HepG2 (cell line): ENCODE results near the gene KHNYN. TPM values are rescaled to one million over a fixed set of nuclear protein-coding genes. Genes with fewer than 3 reads are reported as not detected.
A peak's percentile ranks its signal among the peaks of the same experiment; 100 is the strongest.

Experiments
- ATF1 ChIP-seq: IDR thresholded peaks from 2 replicates; pipeline ENCODE4 v1.6.1; 2016; ENCODE audit warnings: mild to moderate bottlenecking, control low read depth
- ATRX ChIP-seq: sonication (generic); formaldehyde crosslinking; IDR thresholded peaks from 2 replicates; pipeline ENCODE4 v1.4.0; 2020; ENCODE audit warnings: missing genetic modification reagents, borderline replicate concordance
- EED ChIP-seq: sonication (generic); formaldehyde crosslinking; IDR thresholded peaks from 2 replicates; pipeline ENCODE4 v1.5.0; 2020; ENCODE audit warnings: mild to moderate bottlenecking, missing genetic modification reagents
- ELK4 ChIP-seq: sonication (generic); formaldehyde crosslinking; IDR thresholded peaks from 2 replicates; pipeline ENCODE4 v1.9.0; 2021; ENCODE audit warnings: missing genetic modification reagents, borderline replicate concordance
- FOXO1 ChIP-seq: sonication (generic); formaldehyde crosslinking; IDR thresholded peaks from 2 replicates; pipeline ENCODE4 v1.4.0; 2020; ENCODE audit warnings: missing genetic modification reagents
- GABPA ChIP-seq, 2 experiments: IDR thresholded peaks; 2 replicates each; pipeline ENCODE4 v1.6.1; 2011 to 2016; ENCODE audit warnings: low read depth in 2 of 2, low read length in 1 of 2, missing biosample characterization in 1 of 2, missing genetic modification characterization in 1 of 2
- GATA4 ChIP-seq: sonication (generic); IDR thresholded peaks from 2 replicates; pipeline ENCODE4 v1.6.1; 2016; ENCODE audit warnings: antibody characterized with exemption, low read depth, borderline replicate concordance
- HCFC1 ChIP-seq: fragments of 150-350 bp; IDR thresholded peaks from 2 replicates; pipeline ENCODE4 v1.6.1; 2014; ENCODE audit warnings: low read depth, low read length
- HNF1A ChIP-seq, 2 experiments: sonication (generic) in 1 of 2; formaldehyde crosslinking in 1 of 2; IDR thresholded peaks; 2 replicates each; pipeline versions ENCODE4 v1.4.0 to v1.6.1; 2016 to 2020; ENCODE audit warnings: borderline replicate concordance in 1 of 2, low read depth in 1 of 2, mild to moderate bottlenecking in 1 of 2, missing genetic modification reagents in 1 of 2
- MED1 ChIP-seq: sonication (generic); formaldehyde crosslinking; IDR thresholded peaks from 2 replicates; pipeline ENCODE4 v1.4.0; 2020; ENCODE audit warnings: missing genetic modification reagents
- MLX ChIP-seq: IDR thresholded peaks from 2 replicates; pipeline ENCODE4 v1.6.1; 2016
- MYNN ChIP-seq: sonication (generic); formaldehyde crosslinking; IDR thresholded peaks from 2 replicates; pipeline ENCODE4 v1.4.0; 2020; ENCODE audit warnings: mild to moderate bottlenecking, low read depth, missing genetic modification reagents
- NFYB ChIP-seq: sonication (generic); formaldehyde crosslinking; IDR thresholded peaks from 2 replicates; pipeline ENCODE4 v1.4.0; 2020; ENCODE audit warnings: missing genetic modification reagents
- SIX1 ChIP-seq: sonication (generic); formaldehyde crosslinking; IDR thresholded peaks from 2 replicates; pipeline ENCODE4 v1.4.0; 2020; ENCODE audit warnings: missing genetic modification reagents, borderline replicate concordance
- SPEN ChIP-seq: sonication (generic); formaldehyde crosslinking; IDR thresholded peaks from 2 replicates; pipeline ENCODE4 v1.5.1; 2020; ENCODE audit warnings: low read depth, mild to moderate bottlenecking, missing genetic modification reagents
- TOPORS ChIP-seq: sonication (generic); formaldehyde crosslinking; IDR thresholded peaks from 2 replicates; pipeline ENCODE4 v1.8.0; 2023; ENCODE audit warnings: mild to moderate bottlenecking, missing genetic modification reagents
- U2AF1 ChIP-seq: fragments of 200-400 bp; formaldehyde crosslinking; optimal IDR thresholded peaks from 2 replicates; pipeline ENCODE3; 2017; ENCODE audit warnings: mild to moderate bottlenecking, low read depth, low read length
- ZKSCAN1 ChIP-seq: fragments of 150-350 bp; IDR thresholded peaks from 2 replicates; pipeline ENCODE4 v1.6.1; 2014; ENCODE audit warnings: low read length
- ZNF281 ChIP-seq: sonication (generic); formaldehyde crosslinking; IDR thresholded peaks from 2 replicates; pipeline ENCODE4 v1.4.0; 2020; ENCODE audit warnings: missing genetic modification reagents, borderline replicate concordance
- ZNF326 ChIP-seq: sonication (generic); formaldehyde crosslinking; IDR thresholded peaks from 2 replicates; pipeline ENCODE4 v1.4.0; 2020; ENCODE audit warnings: missing genetic modification reagents, borderline replicate concordance
- ZNF354B ChIP-seq: sonication (generic); formaldehyde crosslinking; IDR thresholded peaks from 2 replicates; pipeline ENCODE4 v1.8.0; 2022; ENCODE audit warnings: mild to moderate bottlenecking, missing genetic modification reagents
- ZNF431 ChIP-seq: sonication (generic); formaldehyde crosslinking; IDR thresholded peaks from 2 replicates; pipeline ENCODE4 v1.9.0; 2022; ENCODE audit warnings: missing genetic modification reagents, low read depth, mild to moderate bottlenecking, borderline replicate concordance
- polyA plus RNA-seq, 8 experiments: library from polyadenylated mRNA; depleted of rRNA in 3 of 8; stranded (reverse) in 7 of 8; unstranded in 1 of 8; fragments of >200 nt; fragmentation: Illumina TruSeq in 4 of 8; extraction: Trizol in 4 of 8; gene quantifications; 2 replicates each; pipeline versions ENCODE4 v1.2.1 to v1.2.3, GENCODE V29; 2011 to 2016; ENCODE audit warnings: low read depth in 4 of 8, missing spikeins in 1 of 8, mixed read lengths in 1 of 8; ENCODE audit not compliant: insufficient read depth in 1 of 8
- total RNA-seq, 5 experiments: library from RNA; depleted of rRNA; stranded (reverse); fragments of >200 nt; fragmentation: Illumina TruSeq; extraction: Trizol; gene quantifications; 2 replicates each; pipeline ENCODE4 v1.2.3, GENCODE V29; 2016; ENCODE audit warnings: low read depth in 1 of 5

Gene KHNYN
- total and polyA plus RNA-seq, 2 of the 13 experiments (the other 11 are each of a cell fraction or from before 2014, with no cell fraction given) = 52.8 to 75.7 TPM

GRCh38 chr14:24430143-24430681 lies 458 bp downstream of the KHNYN start (continued):
- TF ChIP-seq TOPORS (CRISPR knock-in tag) (no peak; the same call in 1 of the 2 replicates), ELK4 (no peak), NFYB (CRISPR knock-in tag) (no peak), ZNF326 (CRISPR knock-in tag) (no peak), FOXO1 (CRISPR knock-in tag) (peak; percentile 68; the same call in 1 of the 2 replicates), ATF1 (no peak), MLX (CRISPR knock-in tag) (no peak), MYNN (CRISPR knock-in tag) (0 out of 2 replicates have a peak, but pooled peaks have one; percentile 62), HCFC1 (no peak), ZNF431 (CRISPR knock-in tag) (no peak), GATA4 (no peak), SPEN (CRISPR knock-in tag) (no peak; the same call in 1 of the 2 replicates), SIX1 (no peak), EED (CRISPR knock-in tag) (no peak), ZKSCAN1 (no peak), MED1 (CRISPR knock-in tag) (no peak), ZNF354B (CRISPR knock-in tag) (peak; percentile 73; the same call in 1 of the 2 replicates), HNF1A (IDR thresholded peaks at IDR 0.05; ENCODE audit: low read depth) (no peak), HNF1A (CRISPR knock-in tag; IDR thresholded peaks at IDR 0.05; ENCODE audit: borderline replicate concordance) (no peak), U2AF1 (peak; percentile 23), ZNF281 (CRISPR knock-in tag) (peak; percentile 89), ATRX (CRISPR knock-in tag) (no peak), GABPA (IDR thresholded peaks at IDR 0.05; ENCODE audit: low read depth, low read length) (no peak), GABPA (CRISPR knock-in tag; IDR thresholded peaks at IDR 0.05; ENCODE audit: low read depth) (no peak)
